Measurements from ENCODE around the gene XCR1.

GRCh38 chr3:46052531-46052930 is 25.2 kb upstream of the XCR1 start:
- no peak for TF ChIP-seq REST (IDR thresholded peaks at IDR 0.05; ENCODE audit: unreplicated experiment)
- no peak for TF ChIP-seq CTCF (conservative IDR thresholded peaks at IDR 0.05; ENCODE audit: low read depth in 2 of 2)
- no peak for TF ChIP-seq CREB1 (CRISPR knock-in tag; IDR thresholded peaks at IDR 0.05; ENCODE audit: low read depth)
- TF ChIP-seq POLR2AphosphoS5 (IDR thresholded peaks at IDR 0.05; ENCODE audit: low read depth): no peak
